ENCODE measurements around the gene HDAC3. TPM values are rescaled to one million over a fixed set of nuclear protein-coding genes. Genes with fewer than 3 reads are reported as not detected.

HDAC3 gene
- total RNA-seq, 1 experiment from 2014 or later, result 96.3 TPM

DNA sequence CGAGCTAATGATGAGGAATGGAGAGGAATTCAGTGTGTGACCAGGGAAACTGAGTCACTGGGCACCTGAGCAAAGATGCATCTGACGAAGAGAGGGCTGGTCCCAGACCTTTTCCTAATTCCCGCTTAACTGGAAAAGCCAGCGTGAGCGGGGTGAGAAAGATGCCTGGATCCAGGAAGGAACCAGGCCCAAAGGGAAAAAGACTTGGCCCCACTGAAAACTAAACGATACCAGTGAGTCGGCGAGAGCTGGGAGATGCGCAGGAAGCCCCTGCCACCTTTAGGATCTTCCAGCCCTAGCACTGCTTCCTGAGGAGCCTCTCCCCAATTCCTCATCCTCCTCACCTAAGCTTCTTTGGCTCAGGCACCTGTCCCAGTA, 15.1 kb upstream of the HDAC3 start:
- peaks cover 33% of the 10 kb centered on the region for H3K36me3 Mint-ChIP-seq (ENCODE audit: insufficient read depth, unreplicated experiment)
- no peak for DNase-seq
- peak overlapping the region; percentile 90 for H3K4me3 Mint-ChIP-seq (ENCODE audit: low read depth, unreplicated experiment)
- H3K27ac Mint-ChIP-seq (ENCODE audit: unreplicated experiment), result no peak overlapping the region
- no TSS peak for BruUV-seq (replicated peaks)
- H3K9me3 Mint-ChIP-seq (ENCODE audit: low read depth, unreplicated experiment), result no peaks in the 10 kb centered on the region
- peaks cover 10% of the 10 kb centered on the region for H3K4me1 Mint-ChIP-seq (ENCODE audit: low read depth, unreplicated experiment)
- intact Hi-C loops (cut with micrococcal nuclease; ENCODE audit: unreplicated experiment), result no loop called here
- no peaks in the 10 kb centered on the region for H3K27me3 Mint-ChIP-seq (ENCODE audit: unreplicated experiment)
- TF ChIP-seq, protein P1, sequence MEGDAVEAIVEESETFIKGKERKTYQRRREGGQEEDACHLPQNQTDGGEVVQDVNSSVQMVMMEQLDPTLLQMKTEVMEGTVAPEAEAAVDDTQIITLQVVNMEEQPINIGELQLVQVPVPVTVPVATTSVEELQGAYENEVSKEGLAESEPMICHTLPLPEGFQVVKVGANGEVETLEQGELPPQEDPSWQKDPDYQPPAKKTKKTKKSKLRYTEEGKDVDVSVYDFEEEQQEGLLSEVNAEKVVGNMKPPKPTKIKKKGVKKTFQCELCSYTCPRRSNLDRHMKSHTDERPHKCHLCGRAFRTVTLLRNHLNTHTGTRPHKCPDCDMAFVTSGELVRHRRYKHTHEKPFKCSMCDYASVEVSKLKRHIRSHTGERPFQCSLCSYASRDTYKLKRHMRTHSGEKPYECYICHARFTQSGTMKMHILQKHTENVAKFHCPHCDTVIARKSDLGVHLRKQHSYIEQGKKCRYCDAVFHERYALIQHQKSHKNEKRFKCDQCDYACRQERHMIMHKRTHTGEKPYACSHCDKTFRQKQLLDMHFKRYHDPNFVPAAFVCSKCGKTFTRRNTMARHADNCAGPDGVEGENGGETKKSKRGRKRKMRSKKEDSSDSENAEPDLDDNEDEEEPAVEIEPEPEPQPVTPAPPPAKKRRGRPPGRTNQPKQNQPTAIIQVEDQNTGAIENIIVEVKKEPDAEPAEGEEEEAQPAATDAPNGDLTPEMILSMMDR (IDR thresholded peaks at IDR 0.05; ENCODE audit: unreplicated experiment), result no peak
- CTCF ChIA-PET, result interaction anchor here (0.7 to 1.1 kb wide), 2 partner anchors 8 to 138 kb away, joined by 3 to 4 read pairs; no protein-coding TSS in a partner anchor

DNA sequence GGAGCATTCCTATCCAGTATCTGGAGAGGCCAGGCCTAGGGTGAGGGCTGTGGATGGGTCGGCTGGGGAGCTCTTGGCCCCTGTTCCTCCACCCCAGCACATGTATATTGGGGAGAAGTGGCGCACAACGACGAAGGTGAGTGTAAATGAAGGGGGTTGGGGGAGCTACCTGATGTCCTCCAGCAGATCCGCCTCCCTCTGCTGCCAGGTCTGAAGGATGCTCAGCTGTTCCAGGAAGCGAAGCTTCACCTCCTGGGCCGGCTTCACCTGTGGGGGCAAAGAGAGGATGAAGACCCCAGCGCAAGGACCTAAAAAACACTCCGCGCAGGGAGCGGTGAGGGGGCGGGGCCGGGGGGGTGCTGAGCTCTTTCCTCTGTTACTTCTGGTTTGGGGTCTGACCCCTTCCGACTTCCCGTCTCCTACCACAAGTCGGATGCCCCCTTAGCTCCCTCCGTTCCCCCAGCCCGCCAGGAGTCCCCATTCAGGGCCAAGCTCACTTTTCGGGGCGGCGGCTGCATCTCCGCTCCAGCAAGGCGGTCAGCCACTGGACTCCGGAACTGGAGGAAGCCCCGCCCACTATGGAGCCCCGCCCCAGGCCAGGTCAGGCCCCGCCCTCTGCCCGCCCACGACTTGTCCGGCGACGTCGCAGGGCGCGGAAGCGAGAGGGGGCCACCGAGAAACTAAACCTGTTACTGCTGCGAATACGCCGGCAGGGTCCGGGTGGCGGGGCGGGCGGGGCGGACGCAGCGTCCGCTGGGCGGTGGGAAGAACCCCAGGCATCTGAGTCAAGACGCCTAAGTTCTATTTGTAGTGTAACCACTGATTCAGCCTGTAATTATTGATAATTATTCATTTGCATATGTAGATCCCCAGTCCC, 14.4 kb upstream of the HDAC3 start, which contains the start of gene FCHSD1:
Gene FCHSD1, minus strand, starts transcription at position 568 of the 877 bp plus-strand sequence. Its CDS starts 50 bp downstream, at position 518.
- peak within 1 kb of the TSS; percentile 59 for H3K27ac Mint-ChIP-seq (ENCODE audit: unreplicated experiment)
- CTCF ChIA-PET, result interaction anchor here (0.7 to 1.2 kb wide), 6 partner anchors 9 to 139 kb away, joined by 3 to 5 read pairs (median 3); partner anchors contain the start of gene DIAPH1
- BruUV-seq (replicated peaks), result no TSS peak
- TF ChIP-seq, protein P1 (IDR thresholded peaks at IDR 0.05; ENCODE audit: unreplicated experiment), result no peak
- no peaks in the 10 kb centered on the region for H3K9me3 Mint-ChIP-seq (ENCODE audit: low read depth, unreplicated experiment)
- intact Hi-C loops (cut with micrococcal nuclease; ENCODE audit: unreplicated experiment), result no loop called here
- peak; percentile 93 for DNase-seq
- H3K4me3 Mint-ChIP-seq (ENCODE audit: low read depth, unreplicated experiment), result peak within 1 kb of the TSS; percentile 90
- H3K36me3 Mint-ChIP-seq (ENCODE audit: insufficient read depth, unreplicated experiment), result peaks cover 29% of the 10 kb centered on the region
- no peaks in the 10 kb centered on the region for H3K27me3 Mint-ChIP-seq (ENCODE audit: unreplicated experiment)
- H3K4me1 Mint-ChIP-seq (ENCODE audit: low read depth, unreplicated experiment), result peaks cover 10% of the 10 kb centered on the region

DNA sequence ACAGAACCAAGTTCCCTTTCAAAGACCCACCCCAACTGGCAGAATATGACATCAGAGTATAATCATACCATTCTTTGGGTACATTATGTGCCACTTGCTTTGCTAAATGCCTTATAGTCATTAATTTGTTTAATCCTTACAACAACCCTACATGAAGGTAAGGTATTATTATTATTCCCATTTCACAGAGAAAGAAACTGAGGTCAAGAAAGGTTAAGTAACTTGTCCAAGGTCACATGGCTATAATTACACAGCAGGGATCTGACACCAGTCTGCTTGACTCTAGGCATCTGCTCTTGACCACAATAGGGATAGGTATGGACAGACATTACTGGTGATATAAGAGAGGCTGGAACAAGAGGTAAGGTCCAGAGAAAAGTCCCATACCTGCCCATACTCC, 13.3 kb upstream of the HDAC3 start:
- H3K9me3 Mint-ChIP-seq (ENCODE audit: low read depth, unreplicated experiment), result no peaks in the 10 kb centered on the region
- H3K4me1 Mint-ChIP-seq (ENCODE audit: low read depth, unreplicated experiment), result peaks cover 10% of the 10 kb centered on the region

DNA sequence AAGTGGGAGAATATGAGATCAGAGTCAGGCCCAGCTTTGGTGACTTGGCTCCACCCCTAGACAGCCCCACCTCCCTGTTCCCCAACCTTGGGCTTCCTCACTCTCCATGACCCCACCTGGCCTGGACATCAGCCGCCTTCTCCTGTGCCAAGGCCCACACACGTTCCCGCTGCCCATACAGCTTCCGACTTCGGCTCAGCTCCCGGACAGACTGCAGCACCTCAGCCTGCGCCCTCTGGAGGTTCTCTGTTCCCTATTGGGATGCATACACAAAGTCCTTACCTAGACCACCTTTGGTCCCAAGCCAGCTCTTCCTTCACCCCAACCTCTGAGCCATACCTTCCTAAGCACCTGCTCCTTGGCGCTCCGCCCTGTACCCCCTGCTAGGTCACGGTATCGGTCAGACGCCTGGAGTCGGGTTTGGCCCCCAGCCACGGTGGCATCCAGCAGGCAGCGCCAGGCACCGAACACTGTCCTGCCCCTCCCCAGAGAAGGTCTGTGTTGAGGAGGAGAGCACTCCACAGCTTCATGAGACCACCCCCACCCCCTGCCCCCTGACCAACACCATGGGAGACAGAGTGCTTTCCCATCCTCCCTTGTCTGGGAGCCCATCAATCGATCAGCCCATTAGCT, 12.5 kb upstream of the HDAC3 start:
- Mint-ChIP-seq H3K36me3 (ENCODE audit: insufficient read depth, unreplicated experiment) (peaks cover 33% of the 10 kb centered on the region), H3K9me3 (ENCODE audit: low read depth, unreplicated experiment) (no peaks in the 10 kb centered on the region), H3K4me1 (ENCODE audit: low read depth, unreplicated experiment) (peaks cover 10% of the 10 kb centered on the region), H3K4me3 (ENCODE audit: low read depth, unreplicated experiment) (no peak overlapping the region), H3K27me3 (ENCODE audit: unreplicated experiment) (no peaks in the 10 kb centered on the region), H3K27ac (ENCODE audit: unreplicated experiment) (peak overlapping the region; percentile 9)
- no TSS peak for BruUV-seq (replicated peaks)
- intact Hi-C loops (cut with micrococcal nuclease; ENCODE audit: unreplicated experiment), result no loop called here
- TF ChIP-seq, protein P1 (IDR thresholded peaks at IDR 0.05; ENCODE audit: unreplicated experiment), result no peak
- DNase-seq, result no peak
- CTCF ChIA-PET, result interaction anchor here (0.7 kb wide), 1 partner anchor 32 kb away, joined by 3 read pairs; no protein-coding TSS in a partner anchor

More for the DNA sequence above, 13.3 kb upstream of the HDAC3 start:
- CTCF ChIA-PET, result interaction anchor here (0.7 kb wide), 1 partner anchor 32 kb away, joined by 3 read pairs; no protein-coding TSS in a partner anchor
- Mint-ChIP-seq H3K36me3 (ENCODE audit: insufficient read depth, unreplicated experiment) (peaks cover 29% of the 10 kb centered on the region), H3K4me3 (ENCODE audit: low read depth, unreplicated experiment) (peak overlapping the region; percentile 90), H3K27ac (ENCODE audit: unreplicated experiment) (peak overlapping the region; percentile 59), H3K27me3 (ENCODE audit: unreplicated experiment) (no peaks in the 10 kb centered on the region)
- TF ChIP-seq, protein P1 (IDR thresholded peaks at IDR 0.05; ENCODE audit: unreplicated experiment), result no peak
- no peak for DNase-seq
- intact Hi-C loops (cut with micrococcal nuclease; ENCODE audit: unreplicated experiment), result no loop called here
- BruUV-seq (replicated peaks), result no TSS peak
